Adrenal gland (tissue), 12 donors: Measurements from ENCODE around the gene PIK3R3. TPM values are rescaled to one million over a fixed set of nuclear protein-coding genes. Genes with fewer than 3 reads are reported as not detected.
A peak's percentile ranks its signal among the peaks of the same experiment; 100 is the strongest.

Source experiments
- DNase-seq, 7 donors: peaks; one replicate each; pipeline ENCODE4 v3.0.0-alpha.2; 2019 to 2020
- H3K27ac ChIP-seq, 5 donors: fragments of 200-600 bp; sonication (generic) in 4 of 5; 1 replicate in 3 of 5; 2 replicates in 2 of 5; pipeline versions ENCODE4 v1.5.1 to v1.8.0; 2016 to 2020; ENCODE audit warnings: mild to moderate bottlenecking in 1 of 5
- H3K27me3 ChIP-seq: fragments of 200-600 bp; 2 replicates; pipeline ENCODE4 v1.8.0; 2021
- H3K36me3 ChIP-seq, 2 donors: fragments of 200-600 bp; replicated peaks in 1 of 2; 1 replicate in 1 of 2; 2 replicates in 1 of 2; pipeline versions ENCODE4 v1.5.1 to v1.8.0; 2018 to 2022
- H3K4me1 ChIP-seq, 2 donors: fragments of 200-600 bp; replicated peaks in 1 of 2; 1 replicate in 1 of 2; 2 replicates in 1 of 2; pipeline versions ENCODE4 v1.5.1 to v1.8.0; 2018 to 2021
- H3K4me3 ChIP-seq, 4 donors: fragments of 200-600 bp; sonication (generic) in 3 of 4; one replicate each; pipeline ENCODE4 v1.5.1; 2016 to 2018
- H3K9me3 ChIP-seq, 3 donors: fragments of 200-600 bp; sonication (generic) in 1 of 3; replicated peaks in 1 of 3; 1 replicate in 2 of 3; 2 replicates in 1 of 3; pipeline versions ENCODE4 v1.5.1 to v1.8.0; 2016 to 2021
- CTCF ChIP-seq, 6 experiments: fragments of 450-650 bp in 4 of 6; fragments of 200-600 bp in 2 of 6; sonication (generic) in 1 of 6; IDR thresholded peaks; 1 replicate in 5 of 6; 2 replicates in 1 of 6; pipeline versions ENCODE4 v1.5.1 to v1.8.0; 2016 to 2021; ENCODE audit warnings: antibody characterized with exemption in 6 of 6, mild to moderate bottlenecking in 2 of 6, moderate library complexity in 1 of 6
- POLR2A ChIP-seq, 2 donors: fragments of 450-650 bp; IDR thresholded peaks; one replicate each; pipeline ENCODE4 v1.6.1; 2017; ENCODE audit warnings: antibody characterized with exemption in 2 of 2, mild to moderate bottlenecking in 2 of 2, moderate library complexity in 1 of 2
- WGBS, 4 donors: extraction: QIAGEN DNeasy Blood & Tissue Kit in 2 of 4; methylation state at CpG; one replicate each; pipeline versions ENCODE4 v1.1.5 to v1.1.7; 2013 to 2017; 5-methylcytosine and 5-hydroxymethylcytosine counted together
- intact Hi-C, 2 donors: fragments of 100-400 bp; cut with DNase I; formaldehyde crosslinking; loops; one replicate each; pipeline versions ENCODE4 v1.14.1 to v1.15.0; 2022 to 2023
- polyA plus RNA-seq, 3 donors: library from polyadenylated mRNA; stranded (reverse); fragments of 200-250 nt in 2 of 3; fragments of 350-450 nt in 1 of 3; fragmentation: Illumina TruSeq in 1 of 3; extraction: RNeasy Lipid Tissue Mini Kit (QIAGEN cat#74804) in 1 of 3; gene quantifications; one replicate each; pipeline ENCODE4 v1.2.3, GENCODE V29; 2013 to 2014
- total RNA-seq, 9 donors: library from RNA; depleted of rRNA in 4 of 9; stranded (reverse); fragments of >200 nt in 4 of 9; fragments of 120-200 nt in 1 of 9; fragmentation: NEBNext Ultra II Directional in 1 of 9; extraction: Animal tissue kit (Norgen Biotek cat#: 25700) in 1 of 9; gene quantifications; one replicate each; pipeline versions ENCODE4 v1.1.0 to v1.2.4, GENCODE V29; 2013 to 2023
- donor health status: healthy with polysubstance abuse.
- donor health status: Bipolar disorder and iron deficiency.
- donor health status: DM: yes; HTN: yes; CAD: no.
- donor health status: DM: no; HTN: no; CAD: no.
- donor health status: DM: no; HTN: no; CAD: no.
- donor health status: DM: yes; HTN: yes; CAD: no.

PIK3R3 gene
- total and polyA plus RNA-seq, 12 donors: 6.5 to 47.3 (median 21.1) TPM

- TF ChIP-seq CTCF (IDR thresholded peaks at IDR 0.05) (peak; percentile 85 to 99 (median 94)), POLR2A (IDR thresholded peaks at IDR 0.05) (no peak)
- no peaks in the 10 kb centered on the region for H3K27me3 ChIP-seq
- DNase-seq: peak; percentile 82 to 94 (median 88)
- peaks cover 15 to 30% of the 10 kb centered on the region in 2 donors for H3K4me1 ChIP-seq
- no peak overlapping the region for H3K27ac ChIP-seq
- 8 to 9% (median 9%) methylated on average over 10 of the region's 10 CpGs for WGBS, 4 donors
- no peaks in the 10 kb centered on the region for H3K36me3 ChIP-seq
- intact Hi-C loops: loop anchor here (2.0 kb wide), 1 partner anchor 143 kb away; no protein-coding TSS in a partner anchor
- peak overlapping the region in 1 of 4 donors; percentile 20 for H3K4me3 ChIP-seq
- no peaks in the 10 kb centered on the region for H3K9me3 ChIP-seq
Observed at GRCh38 chr1:46179138-46180081, 47.0 kb upstream of the PIK3R3 start.

- no peak for DNase-seq
Observed at GRCh38 chr1:46176211-46176865, 43.9 kb upstream of the PIK3R3 start, which contains the start of gene P3R3URF. TSS of gene P3R3URF (minus strand) at chr1:46176488. CDS start at chr1:46176471, 17 bp downstream.

GRCh38 chr1:46175243-46175642 is 42.8 kb upstream of the PIK3R3 start:
- no peaks in the 10 kb centered on the region for H3K27me3 ChIP-seq
- peak overlapping the region in 4 of 5 donors; percentile 70 to 92 (median 78) for H3K27ac ChIP-seq
- intact Hi-C loops: no loop called here
- peak overlapping the region in 1 of 4 donors; percentile 24 for H3K4me3 ChIP-seq
- 70 to 79% (median 78%) methylated on average over 3 of the region's 3 CpGs for WGBS, 4 donors
- no peak for TF ChIP-seq POLR2A (IDR thresholded peaks at IDR 0.05)
- TF ChIP-seq CTCF (IDR thresholded peaks at IDR 0.05): no peak
- H3K4me1 ChIP-seq: peaks cover 24 to 40% of the 10 kb centered on the region in 2 donors
- no peaks in the 10 kb centered on the region for H3K9me3 ChIP-seq
- DNase-seq: peak in 1 of 7 donors; percentile 29
- H3K36me3 ChIP-seq: no peaks in the 10 kb centered on the region

More at GRCh38 chr1:46176211-46176865, 43.9 kb upstream of the PIK3R3 start, which contains the start of gene P3R3URF:
- Histone ChIP-seq H3K27me3 (no peaks in the 10 kb centered on the region), H3K27ac (peak within 1 kb of the TSS in 4 of 5 donors; percentile 70 to 92 (median 78)), H3K4me1 (peaks cover 24 to 32% of the 10 kb centered on the region in 2 donors), H3K36me3 (no peaks in the 10 kb centered on the region), H3K4me3 (no peak within 1 kb of the TSS), H3K9me3 (no peaks in the 10 kb centered on the region)
- WGBS, 4 donors: 88 to 94% (median 90%) methylated on average over 5 to 13 of the region's 13 CpGs
- TF ChIP-seq POLR2A (IDR thresholded peaks at IDR 0.05) (no peak), CTCF (IDR thresholded peaks at IDR 0.05) (no peak)
- intact Hi-C loops: no loop called here
